HT1080 (cell line): ENCODE data around the gene NCAPD3. TPM values are rescaled to one million over a fixed set of nuclear protein-coding genes. Genes with fewer than 3 reads are reported as not detected.
"Not testable (repeated sequence)": the region's sequence is repeated elsewhere in the genome, so short reads cannot be mapped to it uniquely, and the experiment has no call there.

Experiments
- DNase-seq: peaks from one replicate; pipeline ENCODE4 v3.0.0-alpha.2; 2015; ENCODE audit warnings: low read depth
- total RNA-seq: library from RNA; depleted of rRNA; stranded (reverse); fragments of >200 nt; shearing (Covaris generic); gene quantifications from 2 replicates; pipeline ENCODE4 v1.2.3, GENCODE V29; 2014; rRNA removed

NCAPD3 gene
- total RNA-seq, 1 experiment from 2014 or later: 51.3 TPM

- DNase-seq: no peak
Measured at GRCh38 chr11:134134167-134134566, 89.6 kb downstream of the NCAPD3 start.

- peak; percentile 36 for DNase-seq
Measured at GRCh38 chr11:134132808-134133207, 91.0 kb downstream of the NCAPD3 start.

GRCh38 chr11:134131628-134132244, 92.0 kb downstream of the NCAPD3 start:
- DNase-seq: no peak

- peak; percentile 90 for DNase-seq
Measured at GRCh38 chr11:134126217-134126822, 97.4 kb downstream of the NCAPD3 start.

GRCh38 chr11:134125507-134125906, 98.3 kb downstream of the NCAPD3 start:
- DNase-seq: no peak

GRCh38 chr11:134124660-134125451, 98.9 kb downstream of the NCAPD3 start:
- peak; percentile 46 for DNase-seq

GRCh38 chr11:134120921-134121526, 102.7 kb downstream of the NCAPD3 start:
- peak; percentile 73 for DNase-seq

GRCh38 chr11:134120143-134120850, 103.5 kb downstream of the NCAPD3 start:
- no peak for DNase-seq

- peak; percentile 91 for DNase-seq
Measured at GRCh38 chr11:134119094-134119493, 104.7 kb downstream of the NCAPD3 start.

GRCh38 chr11:134118006-134118405, 105.8 kb downstream of the NCAPD3 start:
- DNase-seq: no peak

GRCh38 chr11:134116210-134116609, 107.6 kb downstream of the NCAPD3 start:
- DNase-seq: no peak

GRCh38 chr11:134113787-134114186, 110.0 kb downstream of the NCAPD3 start:
- not testable (repeated sequence) for DNase-seq

GRCh38 chr11:134110252-134110815, 113.4 kb downstream of the NCAPD3 start:
- no peak for DNase-seq

Other genes with a start within 250 kb of the NCAPD3 start
- gene JAM3, start 154.9 kb downstream of the NCAPD3 start, total RNA-seq: 41.2 and 49.5 TPM in 2 replicates
- 34.0 and 39.1 TPM in 2 replicates for gene VPS26B, start 704 bp upstream of the NCAPD3 start, total RNA-seq
- 63.1 and 71.2 TPM in 2 replicates for gene THYN1, start 29.4 kb upstream of the NCAPD3 start, total RNA-seq
- gene ACAD8, start 29.6 kb upstream of the NCAPD3 start, total RNA-seq: 18.0 and 19.6 TPM in 2 replicates
- gene GLB1L3, start 52.4 kb upstream of the NCAPD3 start, total RNA-seq: 0.03 and 0.10 TPM in 2 replicates
- gene GLB1L2, start 108.0 kb upstream of the NCAPD3 start, total RNA-seq: under 0.01 and 0.34 TPM in 2 replicates
- gene B3GAT1, start 188.3 kb upstream of the NCAPD3 start, total RNA-seq: 0.23 and 0.45 TPM in 2 replicates